Keratinocyte (primary cell): ENCODE data around the gene C15orf39.

ENCODE experiments used
- EZH2 ChIP-seq: IDR thresholded peaks from one replicate; pipeline ENCODE4 v1.6.1; 2012; ENCODE audit warnings: inconsistent platforms, mild to moderate bottlenecking, low read length, moderate library complexity
- TF ChIP-seq, protein P1 (sequence below), 3 experiments: IDR thresholded peaks in 1 of 3; conservative IDR thresholded peaks in 1 of 3; optimal IDR thresholded peaks in 1 of 3; 2 replicates in 2 of 3; 3 replicates in 1 of 3; pipeline versions ENCODE3 to v1.5.1; 2011; ENCODE audit warnings: low read length in 3 of 3, mild to moderate bottlenecking in 3 of 3, moderate library complexity in 2 of 3, control low read depth in 1 of 3, inconsistent platforms in 1 of 3; ENCODE audit not compliant: insufficient read depth in 2 of 3; ENCODE audit errors: extremely low read depth in 1 of 3

DNA sequence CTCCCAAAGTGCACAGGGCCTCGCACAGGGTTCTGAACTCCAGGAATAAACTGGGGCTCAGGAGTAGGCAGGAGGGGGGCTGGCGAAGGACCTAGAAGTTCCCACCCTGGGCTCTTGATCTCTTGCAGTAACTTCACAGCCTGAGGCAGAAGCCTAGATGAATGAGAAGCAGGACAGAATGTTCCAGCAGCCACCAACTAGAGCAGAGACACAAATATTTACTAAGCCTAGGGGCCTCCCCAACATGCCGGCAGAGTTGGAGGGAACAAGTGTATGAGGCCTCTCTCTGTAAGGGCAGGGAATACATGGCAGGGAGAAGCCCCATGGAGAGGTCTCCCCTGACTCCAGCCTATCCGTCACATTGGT, 25.3 kb upstream of the C15orf39 start:
- TF ChIP-seq, protein P1, sequence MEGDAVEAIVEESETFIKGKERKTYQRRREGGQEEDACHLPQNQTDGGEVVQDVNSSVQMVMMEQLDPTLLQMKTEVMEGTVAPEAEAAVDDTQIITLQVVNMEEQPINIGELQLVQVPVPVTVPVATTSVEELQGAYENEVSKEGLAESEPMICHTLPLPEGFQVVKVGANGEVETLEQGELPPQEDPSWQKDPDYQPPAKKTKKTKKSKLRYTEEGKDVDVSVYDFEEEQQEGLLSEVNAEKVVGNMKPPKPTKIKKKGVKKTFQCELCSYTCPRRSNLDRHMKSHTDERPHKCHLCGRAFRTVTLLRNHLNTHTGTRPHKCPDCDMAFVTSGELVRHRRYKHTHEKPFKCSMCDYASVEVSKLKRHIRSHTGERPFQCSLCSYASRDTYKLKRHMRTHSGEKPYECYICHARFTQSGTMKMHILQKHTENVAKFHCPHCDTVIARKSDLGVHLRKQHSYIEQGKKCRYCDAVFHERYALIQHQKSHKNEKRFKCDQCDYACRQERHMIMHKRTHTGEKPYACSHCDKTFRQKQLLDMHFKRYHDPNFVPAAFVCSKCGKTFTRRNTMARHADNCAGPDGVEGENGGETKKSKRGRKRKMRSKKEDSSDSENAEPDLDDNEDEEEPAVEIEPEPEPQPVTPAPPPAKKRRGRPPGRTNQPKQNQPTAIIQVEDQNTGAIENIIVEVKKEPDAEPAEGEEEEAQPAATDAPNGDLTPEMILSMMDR (optimal IDR thresholded peaks at IDR 0.05 in 1 of 3, IDR thresholded peaks at IDR 0.05 in 1 of 3, conservative IDR thresholded peaks at IDR 0.05 in 1 of 3; ENCODE audit: extremely low read depth in 1 of 3, insufficient read depth in 2 of 3, low read length in 3 of 3): no peak
- TF ChIP-seq EZH2: no peak
